Cardiac muscle cell (in vitro differentiated cells and primary cell): ENCODE data around the gene SH3TC1. TPM values are rescaled to one million over a fixed set of nuclear protein-coding genes. Genes with fewer than 3 reads are reported as not detected.

Source experiments
- DNase-seq, 2 donors: peaks; one replicate each; pipeline versions ENCODE4 v3.0.0 to v3.0.0-alpha.2; 2010 to 2017; ENCODE audit warnings: low read depth in 1 of 2, low spot score in 1 of 2
- H3K27ac ChIP-seq: fragments of 200-600 bp; sonication (generic); 2 replicates; pipeline ENCODE4 v1.5.1; 2016
- H3K27me3 ChIP-seq: fragments of 200-600 bp; sonication (generic); 2 replicates; pipeline ENCODE4 v1.6.0; 2016; ENCODE audit warnings: control low read depth
- H3K36me3 ChIP-seq: fragments of 200-600 bp; sonication (generic); 2 replicates; pipeline ENCODE4 v1.5.1; 2016; ENCODE audit warnings: control low read depth
- H3K4me1 ChIP-seq: fragments of 200-600 bp; sonication (generic); 2 replicates; pipeline ENCODE4 v1.8.1; 2017; ENCODE audit warnings: low read depth, mild to moderate bottlenecking, mixed run types
- H3K4me3 ChIP-seq: fragments of 200-600 bp; sonication (generic); 2 replicates; pipeline ENCODE4 v1.5.1; 2016; ENCODE audit warnings: mild to moderate bottlenecking
- H3K9me3 ChIP-seq: fragments of 200-600 bp; sonication (generic); 2 replicates; pipeline ENCODE4 v1.5.1; 2017; ENCODE audit warnings: low read depth, mild to moderate bottlenecking, control low read depth
- polyA plus RNA-seq: library from polyadenylated mRNA; unstranded; fragments of >200 nt; fragmentation: Nextera tagmentation; extraction: Ambion mirVana; gene quantifications from 2 replicates; pipeline ENCODE4 v1.2.1, GENCODE V29; 2016
- total RNA-seq: library from RNA; depleted of rRNA; stranded (reverse); fragments of >200 nt; gene quantifications from 2 replicates; pipeline ENCODE4 v1.2.3, GENCODE V29; 2016
- TF ChIP-seq, protein P1 (sequence below): IDR thresholded peaks from 2 replicates; pipeline ENCODE4 v1.5.1; 2012; ENCODE audit warnings: low read depth, mild to moderate bottlenecking, low read length

The SH3TC1 gene
- total and polyA plus RNA-seq, 2 experiments from 2014 or later: 0.57 to 3.8 TPM

DNA sequence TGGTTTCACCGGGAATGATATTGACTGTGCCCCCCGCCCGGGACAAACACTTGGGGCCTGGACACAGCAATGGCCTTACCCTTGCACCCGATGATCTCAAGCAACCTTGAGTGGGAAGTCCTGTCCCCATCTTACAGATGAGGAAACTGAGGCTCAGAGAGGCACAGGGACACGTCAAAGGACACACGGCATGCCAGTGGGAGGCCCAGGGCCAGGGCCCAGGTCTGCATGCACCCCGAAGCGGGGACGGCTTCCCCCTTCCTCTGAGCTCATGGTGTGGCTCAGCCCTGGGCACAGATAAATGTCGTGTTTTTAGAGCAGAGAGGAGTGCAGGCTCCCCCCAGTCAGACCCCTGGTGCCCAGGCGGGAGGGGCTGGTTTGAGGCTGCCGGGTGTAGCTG lies 36.6 kb downstream of the SH3TC1 start:
- TF ChIP-seq, protein P1, sequence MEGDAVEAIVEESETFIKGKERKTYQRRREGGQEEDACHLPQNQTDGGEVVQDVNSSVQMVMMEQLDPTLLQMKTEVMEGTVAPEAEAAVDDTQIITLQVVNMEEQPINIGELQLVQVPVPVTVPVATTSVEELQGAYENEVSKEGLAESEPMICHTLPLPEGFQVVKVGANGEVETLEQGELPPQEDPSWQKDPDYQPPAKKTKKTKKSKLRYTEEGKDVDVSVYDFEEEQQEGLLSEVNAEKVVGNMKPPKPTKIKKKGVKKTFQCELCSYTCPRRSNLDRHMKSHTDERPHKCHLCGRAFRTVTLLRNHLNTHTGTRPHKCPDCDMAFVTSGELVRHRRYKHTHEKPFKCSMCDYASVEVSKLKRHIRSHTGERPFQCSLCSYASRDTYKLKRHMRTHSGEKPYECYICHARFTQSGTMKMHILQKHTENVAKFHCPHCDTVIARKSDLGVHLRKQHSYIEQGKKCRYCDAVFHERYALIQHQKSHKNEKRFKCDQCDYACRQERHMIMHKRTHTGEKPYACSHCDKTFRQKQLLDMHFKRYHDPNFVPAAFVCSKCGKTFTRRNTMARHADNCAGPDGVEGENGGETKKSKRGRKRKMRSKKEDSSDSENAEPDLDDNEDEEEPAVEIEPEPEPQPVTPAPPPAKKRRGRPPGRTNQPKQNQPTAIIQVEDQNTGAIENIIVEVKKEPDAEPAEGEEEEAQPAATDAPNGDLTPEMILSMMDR: no peak
- no peaks in the 10 kb centered on the region for H3K36me3 ChIP-seq
- DNase-seq: no peak
- H3K27me3 ChIP-seq: no peaks in the 10 kb centered on the region
- H3K27ac ChIP-seq: no peak overlapping the region
- no peaks in the 10 kb centered on the region for H3K9me3 ChIP-seq
- no peaks in the 10 kb centered on the region for H3K4me1 ChIP-seq
- no peak overlapping the region for H3K4me3 ChIP-seq

DNA sequence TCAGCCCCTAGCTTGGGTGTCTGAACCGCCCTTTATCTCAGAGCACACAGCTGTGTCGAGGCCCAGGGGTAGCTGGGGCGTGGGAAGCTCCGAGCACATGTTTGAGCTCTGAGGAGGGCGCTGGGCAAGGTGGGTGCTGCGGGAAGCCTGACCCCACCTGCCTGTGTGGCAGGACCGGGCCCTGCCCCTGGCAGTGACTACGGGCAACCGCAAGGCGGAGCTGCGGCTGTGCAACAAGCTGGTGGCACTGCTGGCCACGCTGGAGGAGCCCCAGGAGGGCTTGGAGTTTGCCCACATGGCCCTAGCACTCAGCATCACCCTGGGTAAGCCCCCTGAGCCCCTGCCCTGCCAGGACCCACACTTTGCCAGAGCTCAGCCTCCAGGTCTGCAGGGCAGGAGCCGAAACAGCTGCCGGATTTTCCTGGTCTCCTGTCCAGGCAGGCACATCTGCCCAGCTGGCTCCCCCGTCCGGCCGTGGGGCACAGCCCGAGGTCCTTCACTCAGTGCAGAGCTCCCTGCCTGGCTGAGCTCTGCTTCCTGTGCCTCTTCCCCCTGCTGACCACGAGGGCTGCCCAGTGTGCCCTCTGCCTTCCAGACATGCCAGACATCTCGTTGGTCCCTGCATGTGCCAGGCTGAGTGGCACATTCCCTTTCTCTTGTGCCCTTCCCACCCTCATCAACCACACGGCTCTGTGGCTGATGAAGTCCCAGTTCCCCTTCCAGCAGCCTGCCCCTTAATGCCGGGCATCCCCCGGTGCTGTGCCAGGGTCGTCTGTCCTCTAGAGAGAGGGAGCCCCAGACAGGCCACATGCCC lies 37.2 kb downstream of the SH3TC1 start:
- no peaks in the 10 kb centered on the region for H3K27me3 ChIP-seq
- no peaks in the 10 kb centered on the region for H3K9me3 ChIP-seq
- H3K27ac ChIP-seq: no peak overlapping the region
- TF ChIP-seq, protein P1: no peak
- no peaks in the 10 kb centered on the region for H3K4me1 ChIP-seq
- DNase-seq: no peak
- no peak overlapping the region for H3K4me3 ChIP-seq
- H3K36me3 ChIP-seq: no peaks in the 10 kb centered on the region

DNA sequence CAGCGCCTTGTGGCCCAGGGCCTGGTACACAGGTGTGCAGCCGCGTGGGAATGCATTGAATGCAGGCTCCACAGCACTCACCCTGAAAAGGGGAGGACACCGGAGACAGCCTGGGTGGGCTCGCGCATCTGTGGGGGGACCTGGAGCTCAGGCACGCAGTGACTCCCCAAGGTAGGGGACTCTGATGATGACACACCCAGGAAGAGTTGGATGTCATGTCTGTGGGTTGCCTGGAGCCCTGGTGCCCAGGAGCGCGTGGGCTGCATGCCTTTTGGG lies 37.8 kb downstream of the SH3TC1 start:
- H3K27ac ChIP-seq: no peak overlapping the region
- DNase-seq: no peak
- TF ChIP-seq, protein P1: no peak
- no peaks in the 10 kb centered on the region for H3K9me3 ChIP-seq
- no peaks in the 10 kb centered on the region for H3K36me3 ChIP-seq
- H3K4me1 ChIP-seq: no peaks in the 10 kb centered on the region
- H3K4me3 ChIP-seq: no peak overlapping the region
- H3K27me3 ChIP-seq: no peaks in the 10 kb centered on the region

DNA sequence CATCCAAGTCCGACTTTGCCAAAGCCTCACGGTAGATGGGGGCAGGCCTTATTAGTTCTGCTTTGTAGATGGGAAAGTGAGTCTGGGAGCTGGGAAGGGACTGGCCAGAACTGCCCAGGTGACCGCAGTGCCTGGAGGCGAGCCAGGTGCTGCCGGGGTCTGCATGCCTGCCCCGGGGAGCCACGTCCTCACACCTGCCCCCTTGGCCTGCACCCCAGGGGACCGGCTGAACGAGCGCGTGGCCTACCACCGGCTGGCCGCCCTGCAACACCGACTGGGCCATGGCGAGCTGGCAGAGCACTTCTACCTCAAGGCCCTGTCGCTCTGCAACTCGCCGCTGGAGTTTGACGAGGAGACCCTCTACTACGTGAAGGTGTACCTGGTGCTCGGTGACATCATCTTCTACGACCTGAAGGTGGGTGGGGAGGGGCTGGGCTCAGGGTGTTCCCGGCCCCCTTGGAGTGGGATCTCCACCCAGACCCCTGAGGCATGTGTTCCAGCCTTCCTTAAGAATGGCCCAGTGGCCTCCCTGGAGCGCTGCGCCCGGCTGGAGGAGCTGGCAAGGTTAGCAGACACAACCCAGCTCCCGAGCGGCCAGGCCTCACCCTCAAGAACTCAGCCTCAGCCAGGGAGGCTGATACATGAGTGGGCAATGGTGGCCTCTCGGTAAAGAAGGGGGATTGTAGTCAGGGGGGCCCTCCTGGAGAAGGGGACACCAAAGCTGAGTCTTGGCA lies 38.3 kb downstream of the SH3TC1 start:
- no peaks in the 10 kb centered on the region for H3K9me3 ChIP-seq
- no peaks in the 10 kb centered on the region for H3K27me3 ChIP-seq
- TF ChIP-seq, protein P1: no peak
- no peak overlapping the region for H3K4me3 ChIP-seq
- peaks cover under 1% of the 10 kb centered on the region for H3K4me1 ChIP-seq
- H3K36me3 ChIP-seq: no peaks in the 10 kb centered on the region
- no peak overlapping the region for H3K27ac ChIP-seq
- no peak for DNase-seq

DNA sequence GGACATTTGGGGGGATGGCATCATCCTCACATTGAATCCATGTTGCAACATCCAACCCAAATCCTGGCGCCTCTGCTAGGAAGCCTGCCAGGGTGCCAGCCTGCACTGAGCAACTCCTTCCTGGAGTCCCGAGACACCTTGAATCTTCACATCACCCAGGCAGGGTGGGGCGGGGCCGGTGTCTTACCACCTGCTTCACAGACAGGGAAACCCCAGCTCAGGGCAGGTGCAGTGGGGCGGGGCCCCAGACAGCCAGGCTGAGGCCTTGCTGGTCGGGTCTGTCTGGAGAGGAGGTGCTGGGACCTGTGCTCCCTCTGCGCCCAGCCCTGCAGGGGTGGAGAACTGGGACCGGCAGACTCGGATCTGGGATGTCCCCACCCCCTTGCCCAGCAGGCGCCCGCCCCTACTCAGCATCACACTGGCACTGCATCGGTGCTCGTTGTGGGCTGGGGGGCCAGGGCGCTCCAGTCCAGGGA lies 39.0 kb downstream of the SH3TC1 start:
- Histone ChIP-seq H3K9me3 (no peaks in the 10 kb centered on the region), H3K36me3 (no peaks in the 10 kb centered on the region), H3K4me3 (no peak overlapping the region), H3K27me3 (no peaks in the 10 kb centered on the region), H3K4me1 (peaks cover 7% of the 10 kb centered on the region), H3K27ac (no peak overlapping the region)
- TF ChIP-seq, protein P1: no peak
- no peak for DNase-seq
